HEK293 (cell line): ENCODE data around the gene FKBP14.
A peak's percentile ranks its signal among the peaks of the same experiment; 100 is the strongest.

Source experiments
- CTCF ChIA-PET: fragments of 350-600 bp; formaldehyde crosslinking; extraction: SDS; loops from one replicate; lab custom pipeline; 2021; ENCODE audit warnings: antibody characterized with exemption; lab: Yijun Ruan, JAX
- POLR2A ChIA-PET: fragments of 300-600 bp; formaldehyde crosslinking; extraction: SDS; loops from one replicate; lab custom pipeline; 2020; ENCODE audit warnings: antibody characterized with exemption, inconsistent platforms; lab: Yijun Ruan, JAX
- H3K27ac ChIP-seq: fragments of 200-500 bp; sonication (Bioruptor generic); 2 replicates; pipeline ENCODE4 v1.5.1; 2014; ENCODE audit warnings: low read depth, low read length, control low read depth, inconsistent platforms; ENCODE audit errors: extremely low read depth
- H3K36me3 ChIP-seq, 2 experiments: fragments of 200-500 bp in 1 of 2; sonication (Bioruptor generic) in 1 of 2; 1 replicate in 1 of 2; 2 replicates in 1 of 2; pipeline ENCODE4 v1.5.1; 2014 to 2017; ENCODE audit warnings: inconsistent platforms in 2 of 2, low read length in 2 of 2; ENCODE audit not compliant: control insufficient read depth in 2 of 2, insufficient read depth in 1 of 2
- H3K4me1 ChIP-seq: fragments of 200-500 bp; sonication (Bioruptor generic); 2 replicates; pipeline ENCODE4 v1.5.1; 2014; ENCODE audit warnings: mild to moderate bottlenecking, low read length, inconsistent platforms; ENCODE audit not compliant: control insufficient read depth, insufficient read depth
- H3K4me3 ChIP-seq: 2 replicates; pipeline ENCODE4 v1.5.1; 2011; ENCODE audit warnings: low read depth, mild to moderate bottlenecking, control low read depth, low read length, moderate library complexity
- H3K9me3 ChIP-seq: fragments of 200-500 bp; sonication (Bioruptor generic); 2 replicates; pipeline ENCODE4 v1.5.1; 2014; ENCODE audit warnings: low read depth, low read length, inconsistent platforms; ENCODE audit not compliant: control insufficient read depth, insufficient read depth
- GLIS2 ChIP-seq: fragments of 450-650 bp; formaldehyde crosslinking; IDR thresholded peaks from 2 replicates; pipeline ENCODE4 v1.5.1; 2016; ENCODE audit warnings: missing biosample characterization, missing genetic modification characterization
- ZNF169 ChIP-seq: fragments of 450-650 bp; formaldehyde crosslinking; IDR thresholded peaks from 2 replicates; pipeline ENCODE4 v1.5.1; 2016; ENCODE audit warnings: missing biosample characterization, missing genetic modification characterization
- ZNF2 ChIP-seq: fragments of 450-650 bp; formaldehyde crosslinking; IDR thresholded peaks from 2 replicates; pipeline ENCODE4 v1.5.1; 2016; ENCODE audit warnings: missing biosample characterization, missing genetic modification characterization
- ZNF677 ChIP-seq: fragments of 450-650 bp; IDR thresholded peaks from 2 replicates; pipeline ENCODE4 v1.5.0; 2018; ENCODE audit warnings: missing biosample characterization, mild to moderate bottlenecking, missing genetic modification characterization, moderate library complexity
- ZXDB ChIP-seq: fragments of 450-650 bp; formaldehyde crosslinking; IDR thresholded peaks from 2 replicates; pipeline ENCODE4 v1.5.1; 2016; ENCODE audit warnings: missing biosample characterization, missing genetic modification characterization
- TF ChIP-seq, protein P1 (sequence below): fragments of 450-650 bp; formaldehyde crosslinking; conservative IDR thresholded peaks from 2 replicates; pipeline ENCODE4 v1.5.1; 2016; ENCODE audit warnings: low read depth, missing biosample characterization, missing genetic modification characterization
- TF ChIP-seq, protein P2 (sequence below): fragments of 450-650 bp; formaldehyde crosslinking; IDR thresholded peaks from 2 replicates; pipeline ENCODE4 v1.5.1; 2016; ENCODE audit warnings: missing biosample characterization, missing genetic modification characterization
- TF ChIP-seq, protein P3 (sequence below): fragments of 450-650 bp; formaldehyde crosslinking; IDR thresholded peaks from 2 replicates; pipeline ENCODE4 v1.5.1; 2017; ENCODE audit warnings: missing biosample characterization, missing genetic modification characterization
- TF ChIP-seq, protein P4 (sequence below): fragments of 450-650 bp; formaldehyde crosslinking; IDR thresholded peaks from 2 replicates; pipeline ENCODE4 v1.5.1; 2016; ENCODE audit warnings: missing biosample characterization, missing genetic modification characterization, borderline replicate concordance
- TF ChIP-seq, protein P5 (sequence below): fragments of 450-650 bp; formaldehyde crosslinking; IDR thresholded peaks from 2 replicates; pipeline ENCODE4 v1.5.1; 2017; ENCODE audit warnings: missing biosample characterization, missing genetic modification characterization

The FKBP14 gene

DNA sequence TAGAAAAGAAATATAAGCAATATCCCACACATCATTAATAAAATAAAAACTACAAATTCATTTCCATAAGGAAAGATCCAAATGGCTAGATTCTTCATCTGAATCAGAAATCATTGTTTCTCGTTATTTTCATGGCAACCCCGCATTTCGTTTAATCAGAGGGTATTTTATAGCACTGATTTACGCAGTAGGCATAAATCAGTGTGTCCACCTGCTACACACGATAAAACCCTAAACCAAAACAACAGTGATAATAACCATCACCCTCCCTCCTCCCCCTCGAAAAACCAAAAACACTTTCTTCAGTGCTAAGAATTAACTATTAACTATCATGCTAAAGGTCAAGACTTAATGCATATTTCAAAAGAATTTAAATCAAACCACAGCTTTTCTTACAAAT is 16.5 kb downstream of the FKBP14 start:
- POLR2A ChIA-PET: no interaction called here
- CTCF ChIA-PET: interaction anchor here (0.7 kb wide), 1 partner anchor 306 kb away, joined by 3 read pairs; no protein-coding TSS in a partner anchor
- no peak overlapping the region for H3K4me3 ChIP-seq
- no peak for TF ChIP-seq ZNF2 (tag by site-specific recombination)
- TF ChIP-seq ZXDB (tag by site-specific recombination): no peak
- TF ChIP-seq, protein P1, sequence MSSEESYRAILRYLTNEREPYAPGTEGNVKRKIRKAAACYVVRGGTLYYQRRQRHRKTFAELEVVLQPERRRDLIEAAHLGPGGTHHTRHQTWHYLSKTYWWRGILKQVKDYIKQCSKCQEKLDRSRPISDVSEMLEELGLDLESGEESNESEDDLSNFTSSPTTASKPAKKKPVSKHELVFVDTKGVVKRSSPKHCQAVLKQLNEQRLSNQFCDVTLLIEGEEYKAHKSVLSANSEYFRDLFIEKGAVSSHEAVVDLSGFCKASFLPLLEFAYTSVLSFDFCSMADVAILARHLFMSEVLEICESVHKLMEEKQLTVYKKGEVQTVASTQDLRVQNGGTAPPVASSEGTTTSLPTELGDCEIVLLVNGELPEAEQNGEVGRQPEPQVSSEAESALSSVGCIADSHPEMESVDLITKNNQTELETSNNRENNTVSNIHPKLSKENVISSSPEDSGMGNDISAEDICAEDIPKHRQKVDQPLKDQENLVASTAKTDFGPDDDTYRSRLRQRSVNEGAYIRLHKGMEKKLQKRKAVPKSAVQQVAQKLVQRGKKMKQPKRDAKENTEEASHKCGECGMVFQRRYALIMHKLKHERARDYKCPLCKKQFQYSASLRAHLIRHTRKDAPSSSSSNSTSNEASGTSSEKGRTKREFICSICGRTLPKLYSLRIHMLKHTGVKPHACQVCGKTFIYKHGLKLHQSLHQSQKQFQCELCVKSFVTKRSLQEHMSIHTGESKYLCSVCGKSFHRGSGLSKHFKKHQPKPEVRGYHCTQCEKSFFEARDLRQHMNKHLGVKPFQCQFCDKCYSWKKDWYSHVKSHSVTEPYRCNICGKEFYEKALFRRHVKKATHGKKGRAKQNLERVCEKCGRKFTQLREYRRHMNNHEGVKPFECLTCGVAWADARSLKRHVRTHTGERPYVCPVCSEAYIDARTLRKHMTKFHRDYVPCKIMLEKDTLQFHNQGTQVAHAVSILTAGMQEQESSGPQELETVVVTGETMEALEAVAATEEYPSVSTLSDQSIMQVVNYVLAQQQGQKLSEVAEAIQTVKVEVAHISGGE (tag by site-specific recombination): no peak
- TF ChIP-seq, all 188 proteins: peak for 0
- peaks cover 7 to 13% of the 10 kb centered on the region in 2 experiments for H3K36me3 ChIP-seq
- H3K27ac ChIP-seq: no peak overlapping the region
- no peaks in the 10 kb centered on the region for H3K9me3 ChIP-seq
- H3K4me1 ChIP-seq: peaks cover 2% of the 10 kb centered on the region; the same call in 1 of the 2 replicates

DNA sequence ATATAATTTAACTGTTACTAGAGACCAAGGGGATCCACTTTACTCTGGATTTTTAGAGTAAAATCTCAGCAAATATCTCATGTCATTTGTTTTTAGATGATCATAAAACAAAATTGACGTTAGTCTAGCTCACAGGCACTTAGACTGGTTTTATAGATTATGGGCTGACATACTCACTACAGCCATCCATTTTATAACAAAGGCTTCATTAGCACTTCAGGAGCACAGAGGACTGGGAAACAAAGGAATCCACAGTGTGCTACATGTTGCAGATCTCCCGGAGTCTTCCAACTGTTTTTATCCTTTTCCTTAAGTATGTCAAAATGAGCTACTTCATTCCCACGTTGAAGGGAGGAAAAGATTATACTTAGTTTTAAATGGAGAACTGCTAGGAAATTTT is 21.0 kb downstream of the FKBP14 start:
- CTCF ChIA-PET: interaction anchor here (0.6 to 1.0 kb wide), 2 partner anchors 15 to 258 kb away, joined by 3 to 4 read pairs; no protein-coding TSS in a partner anchor
- Histone ChIP-seq H3K36me3 (no peaks in the 10 kb centered on the region; a peak in 1 of 3 replicates), H3K4me1 (peaks cover 5% of the 10 kb centered on the region; the same call in 1 of the 2 replicates), H3K9me3 (no peaks in the 10 kb centered on the region), H3K27ac (no peak overlapping the region), H3K4me3 (no peak overlapping the region)
- POLR2A ChIA-PET: no interaction called here
- TF ChIP-seq, protein P2, sequence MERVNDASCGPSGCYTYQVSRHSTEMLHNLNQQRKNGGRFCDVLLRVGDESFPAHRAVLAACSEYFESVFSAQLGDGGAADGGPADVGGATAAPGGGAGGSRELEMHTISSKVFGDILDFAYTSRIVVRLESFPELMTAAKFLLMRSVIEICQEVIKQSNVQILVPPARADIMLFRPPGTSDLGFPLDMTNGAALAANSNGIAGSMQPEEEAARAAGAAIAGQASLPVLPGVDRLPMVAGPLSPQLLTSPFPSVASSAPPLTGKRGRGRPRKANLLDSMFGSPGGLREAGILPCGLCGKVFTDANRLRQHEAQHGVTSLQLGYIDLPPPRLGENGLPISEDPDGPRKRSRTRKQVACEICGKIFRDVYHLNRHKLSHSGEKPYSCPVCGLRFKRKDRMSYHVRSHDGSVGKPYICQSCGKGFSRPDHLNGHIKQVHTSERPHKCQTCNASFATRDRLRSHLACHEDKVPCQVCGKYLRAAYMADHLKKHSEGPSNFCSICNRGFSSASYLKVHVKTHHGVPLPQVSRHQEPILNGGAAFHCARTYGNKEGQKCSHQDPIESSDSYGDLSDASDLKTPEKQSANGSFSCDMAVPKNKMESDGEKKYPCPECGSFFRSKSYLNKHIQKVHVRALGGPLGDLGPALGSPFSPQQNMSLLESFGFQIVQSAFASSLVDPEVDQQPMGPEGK (tag by site-specific recombination): no peak
- TF ChIP-seq, protein P3, sequence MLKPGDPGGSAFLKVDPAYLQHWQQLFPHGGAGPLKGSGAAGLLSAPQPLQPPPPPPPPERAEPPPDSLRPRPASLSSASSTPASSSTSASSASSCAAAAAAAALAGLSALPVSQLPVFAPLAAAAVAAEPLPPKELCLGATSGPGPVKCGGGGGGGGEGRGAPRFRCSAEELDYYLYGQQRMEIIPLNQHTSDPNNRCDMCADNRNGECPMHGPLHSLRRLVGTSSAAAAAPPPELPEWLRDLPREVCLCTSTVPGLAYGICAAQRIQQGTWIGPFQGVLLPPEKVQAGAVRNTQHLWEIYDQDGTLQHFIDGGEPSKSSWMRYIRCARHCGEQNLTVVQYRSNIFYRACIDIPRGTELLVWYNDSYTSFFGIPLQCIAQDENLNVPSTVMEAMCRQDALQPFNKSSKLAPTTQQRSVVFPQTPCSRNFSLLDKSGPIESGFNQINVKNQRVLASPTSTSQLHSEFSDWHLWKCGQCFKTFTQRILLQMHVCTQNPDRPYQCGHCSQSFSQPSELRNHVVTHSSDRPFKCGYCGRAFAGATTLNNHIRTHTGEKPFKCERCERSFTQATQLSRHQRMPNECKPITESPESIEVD: peak; percentile 46

DNA sequence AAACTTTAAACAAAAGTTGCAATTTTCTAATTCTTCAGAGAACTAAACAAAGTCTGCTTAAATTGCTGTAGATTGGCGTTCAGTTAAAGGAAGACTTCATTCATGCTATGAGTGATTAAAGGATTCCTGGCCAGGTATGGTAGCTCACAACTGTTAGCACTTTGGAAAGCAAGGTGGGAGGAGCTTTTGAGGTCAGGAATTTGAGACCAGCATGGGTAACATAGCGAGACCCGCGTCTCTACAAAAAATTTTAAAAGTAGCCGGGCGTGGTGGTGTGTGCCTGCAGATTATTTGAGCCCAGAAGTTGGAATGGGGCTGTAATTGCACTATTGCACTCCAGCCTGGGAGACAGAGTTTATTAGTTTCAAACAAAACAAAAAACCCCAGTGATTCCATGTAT is 23.4 kb downstream of the FKBP14 start:
- H3K4me1 ChIP-seq: peaks cover 5% of the 10 kb centered on the region; the same call in 1 of the 2 replicates
- H3K4me3 ChIP-seq: no peak overlapping the region
- H3K36me3 ChIP-seq: no peaks in the 10 kb centered on the region
- no peak overlapping the region for H3K27ac ChIP-seq
- ChIA-PET POLR2A (no interaction called here), CTCF (interaction anchor here (0.7 to 1.1 kb wide), 3 partner anchors 14 to 506 kb away, joined by 3 to 4 read pairs (median 3); no protein-coding TSS in a partner anchor)
- TF ChIP-seq, protein P4, sequence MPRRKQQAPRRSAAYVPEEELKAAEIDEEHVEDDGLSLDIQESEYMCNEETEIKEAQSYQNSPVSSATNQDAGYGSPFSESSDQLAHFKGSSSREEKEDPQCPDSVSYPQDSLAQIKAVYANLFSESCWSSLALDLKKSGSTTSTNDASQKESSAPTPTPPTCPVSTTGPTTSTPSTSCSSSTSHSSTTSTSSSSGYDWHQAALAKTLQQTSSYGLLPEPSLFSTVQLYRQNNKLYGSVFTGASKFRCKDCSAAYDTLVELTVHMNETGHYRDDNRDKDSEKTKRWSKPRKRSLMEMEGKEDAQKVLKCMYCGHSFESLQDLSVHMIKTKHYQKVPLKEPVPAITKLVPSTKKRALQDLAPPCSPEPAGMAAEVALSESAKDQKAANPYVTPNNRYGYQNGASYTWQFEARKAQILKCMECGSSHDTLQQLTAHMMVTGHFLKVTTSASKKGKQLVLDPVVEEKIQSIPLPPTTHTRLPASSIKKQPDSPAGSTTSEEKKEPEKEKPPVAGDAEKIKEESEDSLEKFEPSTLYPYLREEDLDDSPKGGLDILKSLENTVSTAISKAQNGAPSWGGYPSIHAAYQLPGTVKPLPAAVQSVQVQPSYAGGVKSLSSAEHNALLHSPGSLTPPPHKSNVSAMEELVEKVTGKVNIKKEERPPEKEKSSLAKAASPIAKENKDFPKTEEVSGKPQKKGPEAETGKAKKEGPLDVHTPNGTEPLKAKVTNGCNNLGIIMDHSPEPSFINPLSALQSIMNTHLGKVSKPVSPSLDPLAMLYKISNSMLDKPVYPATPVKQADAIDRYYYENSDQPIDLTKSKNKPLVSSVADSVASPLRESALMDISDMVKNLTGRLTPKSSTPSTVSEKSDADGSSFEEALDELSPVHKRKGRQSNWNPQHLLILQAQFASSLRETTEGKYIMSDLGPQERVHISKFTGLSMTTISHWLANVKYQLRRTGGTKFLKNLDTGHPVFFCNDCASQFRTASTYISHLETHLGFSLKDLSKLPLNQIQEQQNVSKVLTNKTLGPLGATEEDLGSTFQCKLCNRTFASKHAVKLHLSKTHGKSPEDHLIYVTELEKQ (tag by site-specific recombination): no peak
- TF ChIP-seq, protein P5, sequence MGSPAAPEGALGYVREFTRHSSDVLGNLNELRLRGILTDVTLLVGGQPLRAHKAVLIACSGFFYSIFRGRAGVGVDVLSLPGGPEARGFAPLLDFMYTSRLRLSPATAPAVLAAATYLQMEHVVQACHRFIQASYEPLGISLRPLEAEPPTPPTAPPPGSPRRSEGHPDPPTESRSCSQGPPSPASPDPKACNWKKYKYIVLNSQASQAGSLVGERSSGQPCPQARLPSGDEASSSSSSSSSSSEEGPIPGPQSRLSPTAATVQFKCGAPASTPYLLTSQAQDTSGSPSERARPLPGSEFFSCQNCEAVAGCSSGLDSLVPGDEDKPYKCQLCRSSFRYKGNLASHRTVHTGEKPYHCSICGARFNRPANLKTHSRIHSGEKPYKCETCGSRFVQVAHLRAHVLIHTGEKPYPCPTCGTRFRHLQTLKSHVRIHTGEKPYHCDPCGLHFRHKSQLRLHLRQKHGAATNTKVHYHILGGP (tag by site-specific recombination): no peak
- TF ChIP-seq ZNF169 (tag by site-specific recombination) (no peak), ZNF677 (tag by site-specific recombination) (no peak), GLIS2 (tag by site-specific recombination) (no peak)
- H3K9me3 ChIP-seq: no peaks in the 10 kb centered on the region
